Psoas muscle (tissue), 8 donors: ENCODE results near the gene CLEC4M. TPM values are rescaled to one million over a fixed set of nuclear protein-coding genes. Genes with fewer than 3 reads are reported as not detected.
"Not testable (repeated sequence)": the region's sequence is repeated elsewhere in the genome, so short reads cannot be mapped to it uniquely, and the experiment has no call there.

Source experiments
- ATAC-seq, 4 donors: fragments of 200-7000 bp; cut with Tn5 transposase; one replicate each; pipeline ENCODE4 v1.9.1; 2020; ENCODE audit warnings: moderate library complexity in 3 of 4, mild to moderate bottlenecking in 2 of 4
- DNase-seq, 2 donors: peaks; one replicate each; pipeline ENCODE4 v3.0.0-alpha.2; 2020
- H3K27ac ChIP-seq: fragments of 200-600 bp; one replicate; pipeline ENCODE4 v1.8.0; 2022
- H3K27me3 ChIP-seq, 3 donors: fragments of 200-600 bp in 1 of 3; one replicate each; pipeline versions ENCODE4 v1.6.1 to v1.8.0; 2013 to 2022; ENCODE audit warnings: low read length in 2 of 3, mild to moderate bottlenecking in 2 of 3, moderate library complexity in 1 of 3; ENCODE audit not compliant: insufficient read depth in 3 of 3
- H3K36me3 ChIP-seq, 2 donors: fragments of 200-600 bp in 1 of 2; one replicate each; pipeline versions ENCODE4 v1.6.1 to v1.8.0; 2013 to 2022; ENCODE audit warnings: low read depth in 1 of 2, mild to moderate bottlenecking in 1 of 2, moderate library complexity in 1 of 2; ENCODE audit not compliant: insufficient read depth in 1 of 2
- H3K4me1 ChIP-seq: fragments of 200-600 bp; one replicate; pipeline ENCODE4 v1.8.0; 2022
- H3K4me3 ChIP-seq: fragments of 200-600 bp; one replicate; pipeline ENCODE4 v1.8.0; 2022; ENCODE audit warnings: mild to moderate bottlenecking
- H3K9me3 ChIP-seq: fragments of 200-600 bp; one replicate; pipeline ENCODE4 v1.8.0; 2022
- WGBS, 3 donors: extraction: QIAGEN DNeasy Blood & Tissue Kit; methylation state at CpG; one replicate each; pipeline versions ENCODE4 v1.1.6 to v1.1.7; 2013; 5-methylcytosine and 5-hydroxymethylcytosine counted together
- intact Hi-C, 2 donors: fragments of 100-400 bp; cut with DNase I; formaldehyde crosslinking; loops; one replicate each; pipeline versions ENCODE4 v1.11.0 to v1.14.2; 2022
- polyA plus RNA-seq, 3 donors: library from polyadenylated mRNA; stranded (reverse); fragments of 200-250 nt; gene quantifications; one replicate each; pipeline ENCODE4 v1.2.3, GENCODE V29; 2013
- total RNA-seq, 4 donors: library from RNA; stranded (reverse); fragmentation: NEBNext Ultra II Directional in 2 of 4; extraction: Animal tissue kit (Norgen Biotek cat#: 25700) in 2 of 4; gene quantifications; one replicate each; pipeline versions ENCODE4 v1.2.1 to v1.2.4, GENCODE V29; 2021 to 2023
- TF ChIP-seq, protein P1 (sequence below): fragments of 200-600 bp; IDR thresholded peaks from one replicate; pipeline ENCODE4 v1.8.0; 2022; ENCODE audit warnings: antibody characterized with exemption
- donor health status: healthy with polysubstance abuse.
- donor health status: DM: no; HTN: no; CAD: no; lungs with moderate emphysema.
- donor health status: Bipolar disorder and iron deficiency.
- donor health status: healthy.
- donor health status: DM: yes; HTN: yes; CAD: no.
- donor health status: DM: no; HTN: no; CAD: no.
- donor health status: DM: no; HTN: no; CAD: no.
- donor health status: DM: yes; HTN: yes; CAD: no.

CLEC4M gene
- total and polyA plus RNA-seq, 7 donors: not detected

DNA sequence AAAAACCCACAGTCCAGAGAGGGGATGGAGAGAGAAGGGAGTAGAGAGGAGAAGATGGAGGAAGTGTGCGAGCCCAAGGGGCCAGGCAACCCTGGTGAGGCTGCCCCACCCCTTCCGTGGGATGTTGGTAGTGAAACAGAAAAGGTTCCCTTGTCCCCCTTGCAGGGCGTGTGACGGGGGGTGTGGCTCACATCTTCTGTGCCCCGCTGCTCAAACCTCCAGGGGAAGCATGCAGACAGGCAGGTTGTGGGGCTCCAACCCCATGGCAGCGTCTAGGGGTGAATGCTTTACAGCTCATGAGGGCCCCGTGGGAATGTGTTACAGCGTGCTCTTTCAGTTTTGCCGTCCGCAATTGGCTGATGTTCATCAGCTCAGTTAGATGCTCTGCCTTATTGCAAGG, 52.3 kb downstream of the CLEC4M start:
- Histone ChIP-seq H3K4me1 (no peaks in the 10 kb centered on the region), H3K9me3 (peaks cover 4% of the 10 kb centered on the region), H3K27ac (no peak overlapping the region), H3K4me3 (no peak overlapping the region), H3K27me3 (peaks cover 0 to 11% (median 5%) of the 10 kb centered on the region in 3 donors), H3K36me3 (no peaks in the 10 kb centered on the region)
- DNase-seq (no peak), ATAC-seq (no peak)
- TF ChIP-seq, protein P1, sequence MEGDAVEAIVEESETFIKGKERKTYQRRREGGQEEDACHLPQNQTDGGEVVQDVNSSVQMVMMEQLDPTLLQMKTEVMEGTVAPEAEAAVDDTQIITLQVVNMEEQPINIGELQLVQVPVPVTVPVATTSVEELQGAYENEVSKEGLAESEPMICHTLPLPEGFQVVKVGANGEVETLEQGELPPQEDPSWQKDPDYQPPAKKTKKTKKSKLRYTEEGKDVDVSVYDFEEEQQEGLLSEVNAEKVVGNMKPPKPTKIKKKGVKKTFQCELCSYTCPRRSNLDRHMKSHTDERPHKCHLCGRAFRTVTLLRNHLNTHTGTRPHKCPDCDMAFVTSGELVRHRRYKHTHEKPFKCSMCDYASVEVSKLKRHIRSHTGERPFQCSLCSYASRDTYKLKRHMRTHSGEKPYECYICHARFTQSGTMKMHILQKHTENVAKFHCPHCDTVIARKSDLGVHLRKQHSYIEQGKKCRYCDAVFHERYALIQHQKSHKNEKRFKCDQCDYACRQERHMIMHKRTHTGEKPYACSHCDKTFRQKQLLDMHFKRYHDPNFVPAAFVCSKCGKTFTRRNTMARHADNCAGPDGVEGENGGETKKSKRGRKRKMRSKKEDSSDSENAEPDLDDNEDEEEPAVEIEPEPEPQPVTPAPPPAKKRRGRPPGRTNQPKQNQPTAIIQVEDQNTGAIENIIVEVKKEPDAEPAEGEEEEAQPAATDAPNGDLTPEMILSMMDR: no peak
- intact Hi-C loops: loop anchor here in 1 of 2 donors (10.0 kb wide), 1 partner anchor 461 kb away; no protein-coding TSS in a partner anchor
- WGBS, 3 donors: 38 to 46% (median 43%) methylated on average over 10 of the region's 10 CpGs

DNA sequence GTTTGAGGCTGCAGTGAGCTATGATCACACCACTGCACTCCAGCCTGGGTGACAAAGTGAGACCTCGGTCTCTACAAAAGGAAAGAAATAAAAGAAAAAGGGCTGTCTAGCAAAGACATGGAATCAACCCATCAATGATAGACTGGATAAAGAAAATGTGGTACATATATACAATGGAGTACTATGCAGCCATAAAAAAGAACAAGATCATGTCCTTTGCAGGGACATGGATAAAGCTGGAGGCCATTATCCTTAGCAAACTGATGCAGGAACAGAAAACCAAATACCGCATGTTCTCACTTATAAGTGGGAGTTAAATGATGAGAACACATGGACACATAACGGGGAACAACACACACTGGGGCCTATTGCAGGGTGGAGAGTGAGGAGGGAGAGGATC, 53.0 kb downstream of the CLEC4M start:
- H3K9me3 ChIP-seq, H3K27ac ChIP-seq, H3K4me3 ChIP-seq, DNase-seq, H3K36me3 ChIP-seq, ATAC-seq, H3K4me1 ChIP-seq: not testable (repeated sequence)
- H3K27me3 ChIP-seq: peaks cover 0 to 12% (median 5%) of the 10 kb centered on the region in 3 donors
- WGBS, 3 donors: 88 to 96% (median 95%) methylated on average over 3 of the region's 3 CpGs
- intact Hi-C loops: loop anchor here in 1 of 2 donors (10.0 kb wide), 1 partner anchor 461 kb away; no protein-coding TSS in a partner anchor

DNA sequence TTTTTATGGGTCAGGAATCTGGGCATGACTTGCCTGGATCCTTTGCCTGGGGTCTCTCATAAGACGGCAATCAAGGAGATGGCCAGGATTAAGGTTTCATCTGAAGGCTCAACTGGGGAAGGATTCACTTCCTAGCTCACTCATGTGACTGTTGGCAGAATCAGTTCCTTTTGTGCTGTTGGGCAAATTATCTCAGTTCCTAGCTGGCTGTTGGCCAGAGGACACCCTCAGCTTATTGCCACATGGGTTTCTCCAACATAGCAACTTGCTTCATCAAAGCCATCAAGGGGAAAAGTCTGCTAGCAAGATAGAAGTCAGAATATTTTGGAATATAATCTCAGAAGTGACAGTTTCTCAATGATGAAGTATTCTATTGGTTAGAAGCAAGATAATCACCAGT, 54.8 kb downstream of the CLEC4M start:
- ATAC-seq: no peak
- Histone ChIP-seq H3K4me3 (no peak overlapping the region), H3K27ac (no peak overlapping the region), H3K27me3 (peaks cover 0 to 17% (median 0%) of the 10 kb centered on the region in 3 donors), H3K36me3 (no peaks in the 10 kb centered on the region), H3K4me1 (no peaks in the 10 kb centered on the region), H3K9me3 (peaks cover 4% of the 10 kb centered on the region)
- TF ChIP-seq, protein P1: no peak
- intact Hi-C loops: loop anchor here in 1 of 2 donors (10.0 kb wide), 1 partner anchor 463 kb away; no protein-coding TSS in a partner anchor
- no peak for DNase-seq
- WGBS, 3 donors: 83 to 86% (median 84%) methylated on average over 1 of the region's 1 CpG

DNA sequence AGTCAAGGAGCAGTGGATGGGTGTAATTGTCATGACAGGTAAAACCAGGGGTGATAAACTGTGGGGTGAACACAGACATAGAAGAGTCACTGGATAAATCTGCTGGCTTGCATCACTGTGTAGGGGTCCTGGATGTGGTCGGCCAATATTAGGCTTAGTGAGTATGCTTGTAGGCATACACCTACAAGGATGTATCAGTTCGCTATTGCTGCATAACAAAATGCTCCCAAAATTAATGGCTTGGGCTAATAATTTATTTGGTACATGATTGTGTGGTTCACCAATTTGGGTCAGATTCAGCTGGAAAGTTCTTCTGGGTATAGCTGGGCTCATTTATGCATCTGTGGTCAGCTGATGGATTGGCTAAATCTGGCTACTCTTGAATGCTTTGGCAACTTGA, 55.8 kb downstream of the CLEC4M start:
- ATAC-seq: no peak
- no peak overlapping the region for H3K27ac ChIP-seq
- H3K4me1 ChIP-seq: no peaks in the 10 kb centered on the region
- peaks cover 0 to 19% (median 0%) of the 10 kb centered on the region in 3 donors for H3K27me3 ChIP-seq
- no peak for DNase-seq
- no peak overlapping the region for H3K4me3 ChIP-seq
- intact Hi-C loops: loop anchor here in 1 of 2 donors (10.0 kb wide), 1 partner anchor 464 kb away; no protein-coding TSS in a partner anchor
- no peaks in the 10 kb centered on the region for H3K36me3 ChIP-seq
- TF ChIP-seq, protein P1: no peak
- WGBS, 3 donors: 48 to 81% (median 80%) methylated on average over 2 of the region's 2 CpGs
- peaks cover 4% of the 10 kb centered on the region for H3K9me3 ChIP-seq

Other genes with a start within 250 kb of the CLEC4M start
- gene ZNF358, start 247.1 kb upstream of the CLEC4M start, total RNA-seq: 100 to 1,000 TPM in 1 of 4 donors, 10 to 100 TPM in 3; 80.4 to 109 (median 90.1) TPM
- gene ZNF358, start 247.1 kb upstream of the CLEC4M start, polyA plus RNA-seq: 100 to 1,000 TPM in 1 of 3 donors, 10 to 100 TPM in 2; 38.1 to 110 (median 88.9) TPM
- gene MCOLN1, start 240.6 kb upstream of the CLEC4M start, total RNA-seq: 10 to 100 TPM; 15.4 to 23.8 (median 17.0) TPM
- gene MCOLN1, start 240.6 kb upstream of the CLEC4M start, polyA plus RNA-seq: 10 to 100 TPM; 15.9 to 28.6 (median 20.2) TPM
- gene PNPLA6, start 227.5 kb upstream of the CLEC4M start, total RNA-seq: 10 to 100 TPM; 53.3 to 72.8 (median 62.7) TPM
- gene PNPLA6, start 227.5 kb upstream of the CLEC4M start, polyA plus RNA-seq: 10 to 100 TPM; 31.8 to 63.8 (median 34.6) TPM
- gene CAMSAP3, start 167.4 kb upstream of the CLEC4M start, total RNA-seq: under 1 TPM in 2 of 4 donors, not detected in 2; 0.14 to 0.15 TPM
- under 1 TPM in 2 of 3 donors, not detected in 1; 0.03 to 0.04 TPM for gene CAMSAP3, start 167.4 kb upstream of the CLEC4M start, polyA plus RNA-seq
- 10 to 100 TPM; 19.2 to 36.3 (median 26.6) TPM for gene XAB2, start 133.7 kb upstream of the CLEC4M start, total RNA-seq
- 10 to 100 TPM; 23.5 to 29.7 (median 24.1) TPM for gene XAB2, start 133.7 kb upstream of the CLEC4M start, polyA plus RNA-seq
- 100 to 1,000 TPM in 2 of 4 donors, 10 to 100 TPM in 2; 88.9 to 112 (median 101) TPM for gene PET100, start 133.4 kb upstream of the CLEC4M start, total RNA-seq
- gene PET100, start 133.4 kb upstream of the CLEC4M start, polyA plus RNA-seq: 10 to 100 TPM; 49.6 to 93.1 (median 49.7) TPM
- not detected for gene PCP2, start 129.5 kb upstream of the CLEC4M start, total RNA-seq
- gene PCP2, start 129.5 kb upstream of the CLEC4M start, polyA plus RNA-seq: under 1 TPM in 1 of 3 donors, not detected in 2; 0.20 TPM
- gene STXBP2, start 126.1 kb upstream of the CLEC4M start, total RNA-seq: 1 to 10 TPM; 2.7 to 4.5 (median 3.6) TPM
- gene STXBP2, start 126.1 kb upstream of the CLEC4M start, polyA plus RNA-seq: 1 to 10 TPM in 2 of 3 donors, under 1 TPM in 1; 0.55 to 2.4 (median 1.7) TPM
- under 1 TPM in 2 of 4 donors, not detected in 2; 0.48 to 0.57 TPM for gene RETN, start 94.2 kb upstream of the CLEC4M start, total RNA-seq
- gene RETN, start 94.2 kb upstream of the CLEC4M start, polyA plus RNA-seq: 1 to 10 TPM in 2 of 3 donors, under 1 TPM in 1; 0.46 to 4.7 (median 2.1) TPM
- gene MCEMP1, start 86.2 kb upstream of the CLEC4M start, total RNA-seq: under 1 TPM; 0.18 to 0.54 (median 0.28) TPM
- gene MCEMP1, start 86.2 kb upstream of the CLEC4M start, polyA plus RNA-seq: under 1 TPM in 2 of 3 donors, not detected in 1; 0.21 to 0.35 TPM
- 100 to 1,000 TPM in 3 of 4 donors, 10 to 100 TPM in 1; 83.4 to 164 (median 104) TPM for gene TRAPPC5, start 82.4 kb upstream of the CLEC4M start, total RNA-seq
- gene TRAPPC5, start 82.4 kb upstream of the CLEC4M start, polyA plus RNA-seq: 100 to 1,000 TPM in 1 of 3 donors, 10 to 100 TPM in 2; 40.6 to 125 (median 66.8) TPM
- under 1 TPM in 2 of 4 donors, not detected in 2; 0.34 to 0.54 TPM for gene FCER2, start 61.1 kb upstream of the CLEC4M start, total RNA-seq
- gene FCER2, start 61.1 kb upstream of the CLEC4M start, polyA plus RNA-seq: under 1 TPM in 2 of 3 donors, not detected in 1; 0.06 to 0.10 TPM
- under 1 TPM in 3 of 4 donors, not detected in 1; 0.38 to 0.69 (median 0.50) TPM for gene CLEC4G, start 31.1 kb upstream of the CLEC4M start, total RNA-seq
- gene CLEC4G, start 31.1 kb upstream of the CLEC4M start, polyA plus RNA-seq: under 1 TPM in 2 of 3 donors, not detected in 1; 0.08 to 0.14 TPM
- gene CD209, start 15.7 kb upstream of the CLEC4M start, total RNA-seq: 10 to 100 TPM in 1 of 4 donors, 1 to 10 TPM in 3; 2.7 to 13.8 (median 3.0) TPM
- gene CD209, start 15.7 kb upstream of the CLEC4M start, polyA plus RNA-seq: under 1 TPM; 0.11 to 0.42 (median 0.30) TPM
- 10 to 100 TPM; 13.9 to 25.9 (median 22.2) TPM for gene EVI5L, start 67.0 kb downstream of the CLEC4M start, total RNA-seq
- 10 to 100 TPM in 2 of 3 donors, 1 to 10 TPM in 1; 5.8 to 10.7 (median 10.0) TPM for gene EVI5L, start 67.0 kb downstream of the CLEC4M start, polyA plus RNA-seq
- gene PRR36, start 111.1 kb downstream of the CLEC4M start, total RNA-seq: not detected
- not detected for gene PRR36, start 111.1 kb downstream of the CLEC4M start, polyA plus RNA-seq
- gene LRRC8E, start 125.3 kb downstream of the CLEC4M start, total RNA-seq: under 1 TPM; 0.07 to 0.26 (median 0.15) TPM
- gene LRRC8E, start 125.3 kb downstream of the CLEC4M start, polyA plus RNA-seq: under 1 TPM in 2 of 3 donors, not detected in 1; 0.03 to 0.10 TPM
- gene MAP2K7, start 140.6 kb downstream of the CLEC4M start, total RNA-seq: 10 to 100 TPM; 42.7 to 72.5 (median 55.5) TPM
- 10 to 100 TPM; 35.4 to 43.9 (median 40.0) TPM for gene MAP2K7, start 140.6 kb downstream of the CLEC4M start, polyA plus RNA-seq
- 10 to 100 TPM in 1 of 4 donors, 1 to 10 TPM in 3; 4.5 to 13.0 (median 7.5) TPM for gene TGFBR3L, start 151.6 kb downstream of the CLEC4M start, total RNA-seq
- gene TGFBR3L, start 151.6 kb downstream of the CLEC4M start, polyA plus RNA-seq: 1 to 10 TPM; 1.2 to 1.5 (median 1.3) TPM
- gene SNAPC2, start 157.1 kb downstream of the CLEC4M start, total RNA-seq: 1 to 10 TPM; 4.6 to 8.7 (median 6.7) TPM
- 10 to 100 TPM in 2 of 3 donors, 1 to 10 TPM in 1; 8.4 to 16.0 (median 10.2) TPM for gene SNAPC2, start 157.1 kb downstream of the CLEC4M start, polyA plus RNA-seq
- gene CTXN1, start 162.9 kb downstream of the CLEC4M start, total RNA-seq: under 1 TPM in 1 of 4 donors, not detected in 3; 0.30 TPM
- gene CTXN1, start 162.9 kb downstream of the CLEC4M start, polyA plus RNA-seq: under 1 TPM in 2 of 3 donors, not detected in 1; 0.04 to 0.25 TPM
- gene TIMM44, start 180.4 kb downstream of the CLEC4M start, total RNA-seq: 10 to 100 TPM; 67.0 to 95.8 (median 80.0) TPM
- gene TIMM44, start 180.4 kb downstream of the CLEC4M start, polyA plus RNA-seq: 100 to 1,000 TPM in 2 of 3 donors, 10 to 100 TPM in 1; 95.1 to 173 (median 119) TPM
- gene ELAVL1, start 242.4 kb downstream of the CLEC4M start, total RNA-seq: 10 to 100 TPM; 44.5 to 57.9 (median 48.0) TPM
- 10 to 100 TPM; 22.3 to 41.6 (median 41.4) TPM for gene ELAVL1, start 242.4 kb downstream of the CLEC4M start, polyA plus RNA-seq